Activated CD8-positive, alpha-beta memory T cell treated with anti-CD3 and anti-CD28 coated beads for 4 hours (primary cell): ENCODE data around the gene GALNT17.
"Not testable (repeated sequence)": the region's sequence is repeated elsewhere in the genome, so short reads cannot be mapped to it uniquely, and the experiment has no call there.

ENCODE experiments used
- DNase-seq, 2 donors: peaks; one replicate each; pipeline ENCODE4 v3.0.0-alpha.2; 2020; ENCODE audit warnings: low read depth in 2 of 2

GALNT17 gene

GRCh38 chr7:71235253-71235652 is 103.3 kb downstream of the GALNT17 start:
- DNase-seq = no peak

DNA sequence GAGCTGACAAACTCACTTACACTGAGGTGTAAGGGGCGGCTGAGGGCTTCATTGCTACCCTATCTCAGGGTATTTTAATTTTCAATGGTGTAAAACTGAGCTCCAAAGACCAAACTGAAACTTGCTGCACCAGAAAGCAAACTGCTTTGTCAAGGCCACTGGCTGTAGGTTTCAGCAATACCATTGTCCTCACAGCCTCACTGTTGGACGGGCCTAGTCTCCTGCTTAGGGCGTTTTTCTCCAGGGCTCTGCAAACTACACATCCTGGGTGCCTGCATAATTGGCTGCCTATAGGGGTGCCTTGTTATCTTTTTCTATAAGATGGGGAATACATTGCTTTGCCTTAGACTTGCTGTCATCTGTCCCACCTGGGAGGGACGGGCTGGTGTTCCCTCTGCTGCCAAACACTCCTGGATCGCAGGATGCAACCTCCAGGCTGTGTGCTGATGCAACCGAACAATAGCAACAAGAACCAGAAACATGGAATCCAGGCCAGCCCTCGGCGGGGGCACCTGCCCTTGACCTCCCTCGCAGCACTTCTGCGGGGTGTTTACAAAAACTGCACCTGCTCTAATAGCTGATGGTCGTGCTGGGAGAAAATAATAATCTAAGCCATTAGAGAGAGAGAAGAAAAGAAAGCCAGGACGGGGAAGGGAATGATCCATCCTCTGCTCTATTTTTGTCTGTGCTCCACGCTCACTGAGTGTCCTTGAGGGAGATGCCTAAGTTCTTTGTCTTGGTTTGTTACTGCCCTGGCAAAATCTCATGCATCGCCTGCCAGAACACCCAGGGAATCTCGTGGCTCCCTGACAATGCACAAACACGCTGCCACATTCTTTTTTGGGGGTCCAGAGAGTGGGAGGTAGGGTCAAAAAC is 104.5 kb downstream of the GALNT17 start:
- DNase-seq = no peak

DNA sequence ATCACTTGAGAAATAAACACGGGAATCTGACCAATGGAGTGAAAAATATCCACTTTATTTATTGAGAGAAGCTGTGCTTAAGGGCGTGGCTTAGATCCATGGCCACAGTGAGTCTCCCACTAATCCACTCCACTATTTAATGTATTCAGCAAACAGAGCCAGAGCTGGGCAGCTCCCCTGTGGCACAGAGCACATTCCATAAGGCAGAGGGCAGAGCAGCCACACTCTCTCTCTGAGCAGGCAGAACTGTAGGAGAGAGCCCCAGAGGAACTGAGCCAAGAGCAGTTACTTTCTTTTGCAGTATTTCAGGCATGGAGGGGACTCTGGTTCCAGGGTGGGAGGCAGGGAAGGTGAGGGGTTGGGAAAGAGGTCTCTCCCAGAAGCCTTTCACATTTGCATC is 106.0 kb downstream of the GALNT17 start:
- no peak for DNase-seq

DNA sequence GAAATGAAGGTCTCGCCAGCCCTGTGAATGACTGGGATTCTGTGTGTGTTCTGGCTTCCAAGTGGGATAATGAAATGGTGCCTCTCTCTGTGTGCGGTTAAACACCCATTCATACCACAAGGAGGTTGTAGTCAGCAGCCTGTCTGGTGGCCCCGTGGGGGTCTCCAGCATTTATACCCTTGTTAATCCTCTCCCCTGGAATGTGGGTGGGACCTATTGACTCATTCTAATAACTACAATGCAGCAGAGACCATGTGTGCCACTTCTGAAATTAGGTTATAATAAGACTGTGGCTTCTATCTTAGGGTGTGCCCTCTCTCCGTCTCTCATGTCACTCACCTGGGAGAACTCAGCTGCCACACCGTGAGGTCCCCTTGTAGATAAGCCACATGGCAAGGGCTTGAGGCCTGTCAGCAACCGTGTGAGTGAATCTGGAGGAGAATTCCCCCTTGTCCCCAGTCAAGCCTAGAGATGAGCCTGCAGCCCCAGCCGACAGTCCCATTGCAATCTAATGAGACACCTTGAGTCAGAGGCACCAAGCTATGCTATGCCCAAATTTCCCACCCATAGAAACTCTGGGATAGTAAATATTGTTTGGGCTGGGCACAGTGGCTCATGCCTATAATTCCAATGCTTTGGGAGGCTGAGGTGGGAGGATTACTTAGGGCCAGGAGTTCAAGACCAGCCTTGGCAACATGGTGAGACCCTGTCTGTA is 106.8 kb downstream of the GALNT17 start:
- no peak for DNase-seq

DNA sequence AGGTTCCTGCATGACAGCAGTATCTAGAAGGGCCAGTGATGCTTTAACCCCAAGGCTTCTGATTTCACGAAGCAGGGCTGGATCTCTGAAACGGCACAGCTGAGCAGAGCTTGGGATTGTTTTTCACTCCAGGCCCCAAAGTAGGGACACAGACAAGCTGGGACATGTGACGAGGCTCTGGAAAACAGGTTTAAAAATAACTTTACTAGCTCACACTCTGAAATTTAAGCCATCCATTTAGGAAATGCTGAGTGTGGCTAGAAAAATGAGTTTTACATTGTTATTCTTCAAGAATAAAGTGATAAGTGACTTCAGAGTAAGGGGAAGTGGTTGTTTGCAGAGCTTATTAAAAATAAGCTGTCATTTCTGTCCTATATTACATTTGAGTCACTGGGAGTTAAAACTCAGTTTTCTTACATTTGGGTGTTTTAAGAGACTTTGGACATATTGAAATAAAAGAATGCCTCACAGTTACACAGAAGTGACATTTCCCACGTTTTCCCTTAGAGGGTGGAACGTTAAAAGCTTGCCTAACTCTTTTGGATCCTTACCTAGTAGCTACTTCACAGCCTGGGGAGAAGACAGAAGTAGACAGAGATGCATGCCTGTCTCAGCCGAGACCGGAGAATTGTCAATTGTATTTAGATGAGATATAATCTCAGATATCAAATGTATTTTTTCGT is 107.8 kb downstream of the GALNT17 start:
- no peak for DNase-seq

GRCh38 chr7:71243736-71244410 is 111.9 kb downstream of the GALNT17 start:
- DNase-seq = no peak

GRCh38 chr7:71245038-71245437 is 113.1 kb downstream of the GALNT17 start:
- no peak for DNase-seq

GRCh38 chr7:71251706-71252105 is 119.8 kb downstream of the GALNT17 start:
- DNase-seq = no peak

- DNase-seq = no peak
Observed at GRCh38 chr7:71254751-71255150, 122.8 kb downstream of the GALNT17 start.

- DNase-seq = no peak
Observed at GRCh38 chr7:71255537-71256178, 123.7 kb downstream of the GALNT17 start.

DNA sequence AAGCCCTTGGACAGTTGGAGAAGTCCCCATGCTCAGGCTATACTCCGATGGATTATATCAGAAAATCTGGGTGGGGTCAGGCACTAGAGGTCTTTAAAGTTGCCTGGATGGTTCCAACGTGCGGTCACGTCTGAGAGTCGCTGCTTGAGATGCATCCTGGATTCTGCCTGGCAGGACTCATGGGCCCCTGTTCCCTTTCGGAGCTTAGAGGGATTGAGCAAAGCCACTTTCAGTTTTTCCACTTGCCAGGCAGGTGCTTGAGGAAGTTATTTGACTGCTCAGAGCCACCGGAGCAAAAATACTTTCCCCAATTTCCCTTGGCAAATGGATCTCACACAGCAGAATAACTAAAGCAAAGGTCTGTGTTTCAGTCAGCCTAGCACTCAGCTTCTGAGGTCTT is 129.1 kb downstream of the GALNT17 start:
- no peak for DNase-seq

- not testable (repeated sequence) for DNase-seq
Observed at GRCh38 chr7:71262834-71263233, 130.9 kb downstream of the GALNT17 start.

DNA sequence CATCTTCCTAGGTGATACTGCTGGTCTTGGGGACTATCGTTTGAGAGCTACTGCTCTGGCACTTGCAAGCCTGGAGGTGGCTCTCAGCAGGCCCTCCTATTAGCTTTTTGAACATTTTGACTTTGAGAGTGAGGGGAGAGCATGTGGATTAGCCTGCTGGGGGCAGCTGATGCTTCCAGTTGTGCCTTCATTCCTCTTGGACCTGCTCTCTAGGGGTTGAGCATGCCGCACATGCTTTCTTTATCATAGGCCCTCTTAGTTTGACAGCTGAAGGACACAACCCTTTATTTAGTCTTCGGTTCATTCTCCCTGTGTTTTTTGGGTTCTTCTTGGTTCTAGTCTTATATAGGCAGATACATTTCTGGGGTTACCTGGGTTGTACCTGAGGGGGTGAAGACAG is 132.1 kb downstream of the GALNT17 start:
- DNase-seq = no peak

- DNase-seq = no peak
Observed at GRCh38 chr7:71266912-71267311, 135.0 kb downstream of the GALNT17 start.

- DNase-seq = no peak
Observed at GRCh38 chr7:71267734-71268469, 136.0 kb downstream of the GALNT17 start.

GRCh38 chr7:71270558-71270957 is 138.6 kb downstream of the GALNT17 start:
- DNase-seq = no peak

DNA sequence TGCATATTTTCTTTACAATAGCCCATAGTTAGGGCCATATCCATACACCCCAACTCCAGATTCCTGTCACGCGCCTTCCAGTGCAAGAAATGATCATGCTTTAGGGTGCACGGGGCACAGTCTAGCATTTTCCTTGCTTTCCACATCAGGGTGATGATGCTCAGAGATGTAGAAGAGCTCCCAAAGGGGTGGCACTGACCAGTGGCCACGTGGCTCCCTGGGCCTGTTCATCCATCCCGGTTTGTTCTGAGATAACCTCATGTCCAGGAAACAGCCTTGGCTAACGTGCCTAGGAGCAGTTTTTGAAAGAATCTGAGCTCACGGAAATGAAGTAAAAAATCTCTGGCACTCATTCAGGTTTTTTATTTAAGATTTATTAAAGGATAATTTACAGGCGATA is 139.3 kb downstream of the GALNT17 start:
- no peak for DNase-seq

DNA sequence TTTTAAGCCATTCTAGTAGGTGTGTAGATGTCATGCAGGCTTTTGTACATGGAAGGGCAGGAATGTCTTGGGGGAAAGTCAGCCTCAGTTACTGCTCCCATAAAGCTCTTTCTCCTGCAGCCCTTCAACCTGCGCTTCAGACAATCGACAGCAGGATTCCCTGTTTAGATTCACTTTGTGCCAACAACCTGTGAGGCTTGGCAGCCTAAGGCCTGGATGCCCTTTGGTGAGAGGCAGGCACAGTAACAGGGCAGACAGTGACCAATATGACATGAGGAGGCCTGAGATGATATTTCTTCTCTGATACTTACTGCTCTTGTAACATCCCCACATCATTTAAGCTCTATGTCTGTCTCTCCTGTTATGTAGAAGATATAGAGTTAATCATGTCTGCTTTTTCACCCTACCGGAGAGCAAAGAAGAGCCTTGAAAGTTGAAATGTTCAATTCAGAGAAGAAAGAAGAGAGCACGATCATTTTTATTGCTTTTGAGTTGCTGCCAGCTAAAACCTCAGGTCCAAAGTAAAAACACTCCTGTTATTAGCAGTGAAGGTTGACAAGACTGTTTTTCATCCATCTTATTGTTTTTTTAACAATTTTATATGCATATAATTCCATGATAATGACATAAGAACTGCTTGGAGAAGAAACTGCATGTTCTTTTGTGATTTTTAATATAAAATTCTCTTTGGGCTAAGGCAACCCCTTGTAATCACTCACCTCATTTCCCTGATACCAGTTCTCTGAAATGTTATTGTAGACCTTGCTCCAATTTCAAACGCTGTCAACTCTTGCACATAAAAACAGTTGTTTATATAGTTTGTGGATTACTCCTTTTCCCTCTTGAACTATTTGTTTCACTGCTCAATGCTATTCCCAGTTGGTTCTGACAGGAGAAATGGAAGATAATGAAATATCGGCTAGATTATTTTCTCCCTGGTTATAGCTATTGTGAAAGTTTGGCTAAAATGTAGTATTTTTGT is 140.9 kb downstream of the GALNT17 start:
- no peak for DNase-seq

- no peak for DNase-seq
Observed at GRCh38 chr7:71278257-71278656, 146.3 kb downstream of the GALNT17 start.

- DNase-seq = no peak
Observed at GRCh38 chr7:71281261-71281660, 149.3 kb downstream of the GALNT17 start.
